Breast epithelium (tissue), 3 donors: ENCODE results near the gene DOK5.

ENCODE experiments used
- CTCF ChIP-seq, 3 donors: fragments of 450-650 bp; IDR thresholded peaks; one replicate each; pipeline ENCODE4 v1.5.1; 2016 to 2017; ENCODE audit warnings: antibody characterized with exemption in 3 of 3, mild to moderate bottlenecking in 3 of 3, moderate library complexity in 3 of 3
- POLR2A ChIP-seq: fragments of 450-650 bp; IDR thresholded peaks from one replicate; pipeline ENCODE4 v1.6.1; 2016; ENCODE audit warnings: antibody characterized with exemption, mild to moderate bottlenecking, moderate library complexity

GRCh38 chr20:54600634-54601033 lies 125.2 kb downstream of the DOK5 start:
- TF ChIP-seq CTCF (IDR thresholded peaks at IDR 0.05) (no peak), POLR2A (no peak)
